Cardiac fibroblast (primary cell): ENCODE results near the gene ZBTB20.

ENCODE experiments used
- DNase-seq, 2 donors: peaks; one replicate each; pipeline versions ENCODE4 v3.0.0 to v3.0.0-alpha.2; 2010; ENCODE audit warnings: low read depth in 2 of 2
- H3K4me3 ChIP-seq, 2 donors: replicated peaks in 1 of 2; 1 replicate in 1 of 2; 2 replicates in 1 of 2; pipeline ENCODE4 v1.5.1; 2011; ENCODE audit warnings: low read depth in 2 of 2, low read length in 2 of 2, mild to moderate bottlenecking in 2 of 2, moderate library complexity in 1 of 2
- TF ChIP-seq, protein P1 (sequence below): IDR thresholded peaks from one replicate; pipeline ENCODE4 v1.5.1; 2011; ENCODE audit warnings: low read depth, mild to moderate bottlenecking, low read length, inconsistent platforms

Gene ZBTB20

GRCh38 chr3:114565216-114565615 is 581.9 kb downstream of the ZBTB20 start:
- peak in 1 of 2 donors; percentile 26 for DNase-seq
- TF ChIP-seq, protein P1, sequence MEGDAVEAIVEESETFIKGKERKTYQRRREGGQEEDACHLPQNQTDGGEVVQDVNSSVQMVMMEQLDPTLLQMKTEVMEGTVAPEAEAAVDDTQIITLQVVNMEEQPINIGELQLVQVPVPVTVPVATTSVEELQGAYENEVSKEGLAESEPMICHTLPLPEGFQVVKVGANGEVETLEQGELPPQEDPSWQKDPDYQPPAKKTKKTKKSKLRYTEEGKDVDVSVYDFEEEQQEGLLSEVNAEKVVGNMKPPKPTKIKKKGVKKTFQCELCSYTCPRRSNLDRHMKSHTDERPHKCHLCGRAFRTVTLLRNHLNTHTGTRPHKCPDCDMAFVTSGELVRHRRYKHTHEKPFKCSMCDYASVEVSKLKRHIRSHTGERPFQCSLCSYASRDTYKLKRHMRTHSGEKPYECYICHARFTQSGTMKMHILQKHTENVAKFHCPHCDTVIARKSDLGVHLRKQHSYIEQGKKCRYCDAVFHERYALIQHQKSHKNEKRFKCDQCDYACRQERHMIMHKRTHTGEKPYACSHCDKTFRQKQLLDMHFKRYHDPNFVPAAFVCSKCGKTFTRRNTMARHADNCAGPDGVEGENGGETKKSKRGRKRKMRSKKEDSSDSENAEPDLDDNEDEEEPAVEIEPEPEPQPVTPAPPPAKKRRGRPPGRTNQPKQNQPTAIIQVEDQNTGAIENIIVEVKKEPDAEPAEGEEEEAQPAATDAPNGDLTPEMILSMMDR: no peak
- no peak overlapping the region for H3K4me3 ChIP-seq

DNA sequence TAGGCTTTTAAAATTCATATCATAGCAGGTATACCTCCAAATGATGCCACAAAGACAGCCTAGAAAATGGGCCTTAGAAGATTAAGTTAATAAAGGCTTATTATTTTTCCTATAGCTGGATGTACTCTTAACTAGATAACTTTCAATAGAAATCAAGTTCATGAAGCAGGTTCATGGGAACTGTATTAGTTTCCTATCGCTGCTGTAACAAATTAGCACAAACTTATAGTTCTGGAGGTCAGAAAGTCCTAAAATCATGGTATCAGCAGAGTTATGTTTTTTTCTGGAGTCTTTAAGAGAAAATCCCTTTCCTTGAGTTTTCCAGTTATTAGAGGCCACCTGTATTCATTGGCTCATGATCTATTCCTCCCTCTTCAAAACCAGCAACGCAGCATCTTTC is 583.4 kb downstream of the ZBTB20 start:
- TF ChIP-seq, protein P1: no peak
- no peak overlapping the region for H3K4me3 ChIP-seq
- no peak for DNase-seq

DNA sequence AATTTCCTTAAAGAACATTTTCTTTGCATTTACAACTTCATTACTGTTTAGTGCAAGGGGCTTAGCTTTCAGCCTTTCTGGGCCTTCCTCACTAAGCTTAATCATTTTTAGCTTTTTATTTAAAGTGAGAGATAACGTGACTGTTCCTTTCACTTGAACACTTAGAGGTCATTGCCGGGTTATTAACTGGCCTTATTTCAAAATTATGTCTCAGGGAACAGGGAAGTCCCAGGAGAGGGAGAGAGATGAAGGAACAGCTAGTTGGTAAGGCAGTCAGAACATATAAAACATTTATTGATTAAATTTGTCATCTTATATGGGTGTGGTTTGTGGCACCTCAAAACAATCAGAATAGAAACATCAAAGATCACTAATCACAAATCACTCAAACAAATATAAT is 584.5 kb downstream of the ZBTB20 start:
- TF ChIP-seq, protein P1: no peak
- H3K4me3 ChIP-seq: no peak overlapping the region
- no peak for DNase-seq

GRCh38 chr3:114558271-114558670 is 588.8 kb downstream of the ZBTB20 start:
- no peak overlapping the region for H3K4me3 ChIP-seq
- DNase-seq: peak in 1 of 2 donors; percentile 74
- TF ChIP-seq, protein P1: no peak

- no peak overlapping the region for H3K4me3 ChIP-seq
- TF ChIP-seq, protein P1: no peak
- peak in 1 of 2 donors; percentile 52 for DNase-seq
Observed at GRCh38 chr3:114557791-114558190, 589.3 kb downstream of the ZBTB20 start.

- no peak overlapping the region for H3K4me3 ChIP-seq
- TF ChIP-seq, protein P1: no peak
- DNase-seq: no peak
Observed at GRCh38 chr3:114556657-114557213, 590.4 kb downstream of the ZBTB20 start.

GRCh38 chr3:114554731-114555130 is 592.4 kb downstream of the ZBTB20 start:
- TF ChIP-seq, protein P1: no peak
- H3K4me3 ChIP-seq: no peak overlapping the region
- peak; percentile 29 to 46 for DNase-seq
